Liver (tissue), 9 donors: ENCODE measurements around the gene CAMKMT. TPM values are rescaled to one million over a fixed set of nuclear protein-coding genes. Genes with fewer than 3 reads are reported as not detected.
A peak's percentile ranks its signal among the peaks of the same experiment; 100 is the strongest.

ENCODE experiments used
- DNase-seq: peaks from one replicate; pipeline ENCODE4 v3.0.0-alpha.2; 2017; ENCODE audit warnings: low spot score
- H3K27ac ChIP-seq, 2 donors: one replicate each; pipeline ENCODE4 v1.7.0; 2013; ENCODE audit warnings: inconsistent platforms in 2 of 2, low read length in 2 of 2, control low read depth in 1 of 2, low read depth in 1 of 2, mild to moderate bottlenecking in 1 of 2
- H3K27me3 ChIP-seq, 4 donors: one replicate each; pipeline versions ENCODE4 v1.6.1 to v1.7.0; 2013; ENCODE audit warnings: low read length in 3 of 4, inconsistent platforms in 1 of 4, mild to moderate bottlenecking in 1 of 4, moderate library complexity in 1 of 4; ENCODE audit not compliant: control insufficient read depth in 4 of 4, insufficient read depth in 4 of 4
- H3K36me3 ChIP-seq, 4 donors: one replicate each; pipeline versions ENCODE4 v1.6.1 to v1.7.0; 2013; ENCODE audit warnings: low read length in 3 of 4, mild to moderate bottlenecking in 3 of 4, low read depth in 1 of 4, moderate library complexity in 1 of 4; ENCODE audit not compliant: control insufficient read depth in 4 of 4, insufficient read depth in 3 of 4
- H3K4me1 ChIP-seq, 4 donors: one replicate each; pipeline versions ENCODE4 v1.6.1 to v1.7.0; 2013; ENCODE audit warnings: low read length in 3 of 4, mild to moderate bottlenecking in 3 of 4, moderate library complexity in 1 of 4; ENCODE audit not compliant: control insufficient read depth in 4 of 4, insufficient read depth in 4 of 4
- H3K4me3 ChIP-seq, 3 donors: one replicate each; pipeline versions ENCODE4 v1.6.1 to v1.7.0; 2013; ENCODE audit warnings: low read length in 3 of 3, control low read depth in 1 of 3, low read depth in 1 of 3, mild to moderate bottlenecking in 1 of 3
- H3K9ac ChIP-seq, 2 donors: one replicate each; pipeline ENCODE4 v1.7.0; 2013; ENCODE audit warnings: low read length in 2 of 2, mild to moderate bottlenecking in 2 of 2, moderate library complexity in 2 of 2, control low read depth in 1 of 2, low read depth in 1 of 2
- H3K9me3 ChIP-seq, 4 donors: one replicate each; pipeline versions ENCODE4 v1.6.1 to v1.7.0; 2013; ENCODE audit warnings: low read length in 3 of 4; ENCODE audit not compliant: control insufficient read depth in 4 of 4
- EGR1 ChIP-seq, 2 donors: IDR thresholded peaks; 2 replicates each; pipeline ENCODE4 v1.6.1; 2016 to 2018; ENCODE audit warnings: antibody characterized with exemption in 2 of 2, low read depth in 2 of 2
- FOXA1 ChIP-seq: IDR thresholded peaks from 2 replicates; pipeline ENCODE4 v1.6.1; 2016; ENCODE audit warnings: antibody characterized with exemption
- FOXA2 ChIP-seq: IDR thresholded peaks from 2 replicates; pipeline ENCODE4 v1.6.1; 2016; ENCODE audit warnings: antibody characterized with exemption
- GABPA ChIP-seq, 2 donors: IDR thresholded peaks in 1 of 2; conservative IDR thresholded peaks in 1 of 2; 2 replicates each; pipeline ENCODE4 v1.6.1; 2016; ENCODE audit warnings: antibody characterized with exemption in 2 of 2, mild to moderate bottlenecking in 1 of 2, moderate library complexity in 1 of 2
- HNF4A ChIP-seq, 2 donors: conservative IDR thresholded peaks; 2 replicates each; pipeline ENCODE4 v1.6.1; 2016; ENCODE audit warnings: antibody characterized with exemption in 2 of 2, mild to moderate bottlenecking in 2 of 2
- HNF4G ChIP-seq: IDR thresholded peaks from 2 replicates; pipeline ENCODE4 v1.6.1; 2016; ENCODE audit warnings: antibody characterized with exemption
- JUND ChIP-seq, 2 donors: IDR thresholded peaks; 2 replicates each; pipeline ENCODE4 v1.6.1; 2016; ENCODE audit warnings: antibody characterized with exemption in 2 of 2
- NR2F2 ChIP-seq: IDR thresholded peaks from 2 replicates; pipeline ENCODE4 v1.6.1; 2016; ENCODE audit warnings: antibody characterized with exemption
- RAD21 ChIP-seq, 2 donors: IDR thresholded peaks; 2 replicates each; pipeline ENCODE4 v1.6.1; 2016; ENCODE audit warnings: antibody characterized with exemption in 2 of 2, mild to moderate bottlenecking in 2 of 2
- RXRA ChIP-seq, 2 donors: IDR thresholded peaks; 2 replicates each; pipeline ENCODE4 v1.6.1; 2017 to 2018; ENCODE audit warnings: antibody characterized with exemption in 2 of 2, mild to moderate bottlenecking in 1 of 2
- SP1 ChIP-seq: IDR thresholded peaks from 2 replicates; pipeline ENCODE4 v1.6.1; 2018; ENCODE audit warnings: antibody characterized with exemption, mild to moderate bottlenecking
- TAF1 ChIP-seq: conservative IDR thresholded peaks from 2 replicates; pipeline ENCODE4 v1.6.1; 2016; ENCODE audit warnings: antibody characterized with exemption, mild to moderate bottlenecking
- YY1 ChIP-seq: IDR thresholded peaks from 2 replicates; pipeline ENCODE4 v1.6.1; 2016; ENCODE audit warnings: antibody characterized with exemption, mild to moderate bottlenecking
- WGBS: extraction: QIAGEN DNeasy Blood & Tissue Kit; methylation state at CpG from one replicate; pipeline ENCODE4 v1.1.7; 2013; 5-methylcytosine and 5-hydroxymethylcytosine counted together
- polyA plus RNA-seq, 2 donors: library from polyadenylated mRNA; stranded (reverse) in 1 of 2; unstranded in 1 of 2; fragments of 200-250 nt in 1 of 2; fragments of >200 nt in 1 of 2; fragmentation: Nextera tagmentation in 1 of 2; extraction: Ambion mirVana in 1 of 2; gene quantifications; one replicate each; pipeline versions ENCODE4 v1.2.1 to v1.2.3, GENCODE V29; 2013 to 2015
- total RNA-seq, 2 donors: library from RNA; depleted of rRNA; stranded (reverse); fragments of >200 nt; gene quantifications; one replicate each; pipeline ENCODE4 v1.2.3, GENCODE V29; 2014
- TF ChIP-seq, protein P1 (sequence below): IDR thresholded peaks from 2 replicates; pipeline ENCODE4 v1.6.1; 2016; ENCODE audit warnings: antibody characterized with exemption
- TF ChIP-seq, protein P2 (sequence below): IDR thresholded peaks from 2 replicates; pipeline ENCODE4 v1.6.1; 2016; ENCODE audit warnings: antibody characterized with exemption
- TF ChIP-seq, protein P3 (sequence below): IDR thresholded peaks from 2 replicates; pipeline ENCODE4 v1.6.1; 2016; ENCODE audit warnings: antibody characterized with exemption
- TF ChIP-seq, protein P4 (sequence below): fragments of 150-350 bp; IDR thresholded peaks from 2 replicates; pipeline ENCODE4 v1.5.1; 2017; ENCODE audit warnings: improper control_type of control experiment, low read depth, low read length; ENCODE audit not compliant: missing input control
- donor health status: healthy.
- donor health status: healthy.
- donor health status: healthy.
- donor health status: healthy.
- donor health status: healthy.

Gene CAMKMT
- total and polyA plus RNA-seq, 4 donors, result 1.5 to 12.7 (median 7.1) TPM

DNA sequence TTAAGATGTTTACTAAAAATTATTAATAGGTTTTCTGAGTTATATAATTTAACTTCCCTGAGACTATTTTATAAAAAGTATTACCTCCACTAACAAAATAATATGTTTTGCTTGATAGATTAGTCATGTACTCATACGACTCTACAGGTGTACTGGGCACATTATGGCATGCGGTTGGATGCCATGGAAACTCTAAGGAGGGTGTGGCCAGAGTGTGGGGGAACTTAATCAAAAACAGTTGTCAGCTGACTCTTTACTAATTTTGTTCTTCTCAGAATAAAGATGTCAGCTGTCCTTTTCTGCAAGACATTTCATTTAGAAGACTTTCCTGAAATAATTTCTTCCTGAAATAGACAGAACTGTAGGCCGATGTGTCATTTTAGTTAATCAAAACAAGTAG lies 351.4 kb downstream of the CAMKMT start (continued):
- TF ChIP-seq HNF4G (no peak), RAD21 (IDR thresholded peaks at IDR 0.05) (no peak), SP1 (no peak), HNF4A (conservative IDR thresholded peaks at IDR 0.05) (no peak), YY1 (no peak), GABPA (IDR thresholded peaks at IDR 0.05 in 1 of 2, conservative IDR thresholded peaks at IDR 0.05 in 1 of 2) (no peak)
- TF ChIP-seq, protein P1, sequence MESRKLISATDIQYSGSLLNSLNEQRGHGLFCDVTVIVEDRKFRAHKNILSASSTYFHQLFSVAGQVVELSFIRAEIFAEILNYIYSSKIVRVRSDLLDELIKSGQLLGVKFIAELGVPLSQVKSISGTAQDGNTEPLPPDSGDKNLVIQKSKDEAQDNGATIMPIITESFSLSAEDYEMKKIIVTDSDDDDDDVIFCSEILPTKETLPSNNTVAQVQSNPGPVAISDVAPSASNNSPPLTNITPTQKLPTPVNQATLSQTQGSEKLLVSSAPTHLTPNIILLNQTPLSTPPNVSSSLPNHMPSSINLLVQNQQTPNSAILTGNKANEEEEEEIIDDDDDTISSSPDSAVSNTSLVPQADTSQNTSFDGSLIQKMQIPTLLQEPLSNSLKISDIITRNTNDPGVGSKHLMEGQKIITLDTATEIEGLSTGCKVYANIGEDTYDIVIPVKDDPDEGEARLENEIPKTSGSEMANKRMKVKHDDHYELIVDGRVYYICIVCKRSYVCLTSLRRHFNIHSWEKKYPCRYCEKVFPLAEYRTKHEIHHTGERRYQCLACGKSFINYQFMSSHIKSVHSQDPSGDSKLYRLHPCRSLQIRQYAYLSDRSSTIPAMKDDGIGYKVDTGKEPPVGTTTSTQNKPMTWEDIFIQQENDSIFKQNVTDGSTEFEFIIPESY, result no peak
- TF ChIP-seq, protein P2, sequence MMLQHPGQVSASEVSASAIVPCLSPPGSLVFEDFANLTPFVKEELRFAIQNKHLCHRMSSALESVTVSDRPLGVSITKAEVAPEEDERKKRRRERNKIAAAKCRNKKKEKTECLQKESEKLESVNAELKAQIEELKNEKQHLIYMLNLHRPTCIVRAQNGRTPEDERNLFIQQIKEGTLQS, result no peak

DNA sequence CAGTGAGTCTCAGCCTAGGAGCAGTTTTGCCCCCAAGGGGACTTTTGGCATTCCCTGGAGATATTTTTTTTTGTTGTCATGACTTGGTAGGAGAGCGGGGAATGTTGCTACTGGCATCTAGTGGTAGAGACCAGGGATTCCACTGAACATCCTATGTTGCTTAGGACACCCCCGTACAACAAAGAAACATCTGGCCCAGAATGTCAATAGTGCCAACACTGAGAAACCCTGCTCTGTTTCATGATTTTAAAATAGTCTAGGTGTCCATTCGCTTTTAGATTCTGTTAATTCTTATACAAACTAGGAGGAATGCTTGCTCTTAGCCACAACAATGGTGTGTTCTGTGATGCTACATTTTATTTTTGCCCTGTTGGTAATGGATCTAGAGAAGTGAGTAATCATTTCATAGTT lies 353.9 kb downstream of the CAMKMT start:
- DNase-seq, result no peak
- Histone ChIP-seq H3K36me3 (no peaks in the 10 kb centered on the region), H3K4me3 (no peak overlapping the region), H3K27ac (no peak overlapping the region), H3K9me3 (no peaks in the 10 kb centered on the region), H3K4me1 (no peaks in the 10 kb centered on the region), H3K27me3 (no peaks in the 10 kb centered on the region), H3K9ac (no peak overlapping the region)
- TF ChIP-seq TAF1 (no peak), FOXA1 (no peak), NR2F2 (no peak), RAD21 (IDR thresholded peaks at IDR 0.05) (peak; percentile 78 to 86), HNF4G (no peak), FOXA2 (peak; percentile 33)
- TF ChIP-seq, protein P3, sequence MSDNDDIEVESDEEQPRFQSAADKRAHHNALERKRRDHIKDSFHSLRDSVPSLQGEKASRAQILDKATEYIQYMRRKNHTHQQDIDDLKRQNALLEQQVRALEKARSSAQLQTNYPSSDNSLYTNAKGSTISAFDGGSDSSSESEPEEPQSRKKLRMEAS, result no peak
- TF ChIP-seq, protein P4, sequence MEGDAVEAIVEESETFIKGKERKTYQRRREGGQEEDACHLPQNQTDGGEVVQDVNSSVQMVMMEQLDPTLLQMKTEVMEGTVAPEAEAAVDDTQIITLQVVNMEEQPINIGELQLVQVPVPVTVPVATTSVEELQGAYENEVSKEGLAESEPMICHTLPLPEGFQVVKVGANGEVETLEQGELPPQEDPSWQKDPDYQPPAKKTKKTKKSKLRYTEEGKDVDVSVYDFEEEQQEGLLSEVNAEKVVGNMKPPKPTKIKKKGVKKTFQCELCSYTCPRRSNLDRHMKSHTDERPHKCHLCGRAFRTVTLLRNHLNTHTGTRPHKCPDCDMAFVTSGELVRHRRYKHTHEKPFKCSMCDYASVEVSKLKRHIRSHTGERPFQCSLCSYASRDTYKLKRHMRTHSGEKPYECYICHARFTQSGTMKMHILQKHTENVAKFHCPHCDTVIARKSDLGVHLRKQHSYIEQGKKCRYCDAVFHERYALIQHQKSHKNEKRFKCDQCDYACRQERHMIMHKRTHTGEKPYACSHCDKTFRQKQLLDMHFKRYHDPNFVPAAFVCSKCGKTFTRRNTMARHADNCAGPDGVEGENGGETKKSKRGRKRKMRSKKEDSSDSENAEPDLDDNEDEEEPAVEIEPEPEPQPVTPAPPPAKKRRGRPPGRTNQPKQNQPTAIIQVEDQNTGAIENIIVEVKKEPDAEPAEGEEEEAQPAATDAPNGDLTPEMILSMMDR, result peak; percentile 58
- WGBS, result 64% methylated on average over 3 of the region's 3 CpGs

DNA sequence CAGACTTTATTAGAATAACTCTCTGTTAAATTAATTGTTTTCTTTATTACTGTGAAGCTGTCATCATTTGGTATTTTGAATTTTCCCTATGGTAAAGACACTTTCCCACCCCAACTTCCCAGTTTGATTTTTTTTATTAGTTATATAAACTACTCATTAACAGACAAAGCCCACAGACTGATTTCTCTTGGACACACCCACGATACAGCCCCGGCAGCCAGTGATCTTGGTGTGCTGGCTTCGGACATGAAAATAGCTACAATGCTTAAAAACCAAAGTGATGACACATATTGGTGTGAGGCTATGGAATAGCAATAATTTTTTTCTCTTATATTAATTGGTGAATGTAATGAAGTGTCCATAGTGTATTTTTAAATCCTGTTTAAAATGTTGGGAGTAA lies 354.4 kb downstream of the CAMKMT start:
- no peaks in the 10 kb centered on the region for H3K36me3 ChIP-seq
- no peak for DNase-seq
- 93% methylated on average over 3 of the region's 3 CpGs for WGBS
- TF ChIP-seq RAD21 (IDR thresholded peaks at IDR 0.05) (no peak), EGR1 (IDR thresholded peaks at IDR 0.05; ENCODE audit: low read depth in 2 of 2) (no peak), FOXA1 (no peak), HNF4G (no peak), JUND (IDR thresholded peaks at IDR 0.05) (no peak), SP1 (no peak), FOXA2 (no peak), YY1 (no peak), RXRA (IDR thresholded peaks at IDR 0.05) (no peak), TAF1 (no peak), HNF4A (conservative IDR thresholded peaks at IDR 0.05) (no peak), GABPA (IDR thresholded peaks at IDR 0.05 in 1 of 2, conservative IDR thresholded peaks at IDR 0.05 in 1 of 2) (no peak)
- TF ChIP-seq, protein P4, result no peak
- TF ChIP-seq, protein P2, result no peak
- TF ChIP-seq, protein P3, result no peak
- TF ChIP-seq, protein P1, result no peak

More for the DNA sequence above, 354.4 kb downstream of the CAMKMT start:
- Histone ChIP-seq H3K9ac (no peak overlapping the region), H3K4me1 (no peaks in the 10 kb centered on the region), H3K4me3 (no peak overlapping the region), H3K27me3 (no peaks in the 10 kb centered on the region), H3K9me3 (no peaks in the 10 kb centered on the region), H3K27ac (no peak overlapping the region)
